SK-N-MC (cell line): ENCODE measurements around the gene CD300LF.
A peak's percentile ranks its signal among the peaks of the same experiment; 100 is the strongest.

ENCODE experiments used
- DNase-seq: peaks from one replicate; pipeline ENCODE4 v3.0.0-alpha.2; 2011; ENCODE audit warnings: low read depth, low spot score
- H3K27ac ChIP-seq: fragments of 200-600 bp; sonication (generic); 2 replicates; pipeline ENCODE4 v1.5.1; 2016; ENCODE audit warnings: mixed run types
- H3K36me3 ChIP-seq: fragments of 200-600 bp; sonication (generic); 2 replicates; pipeline ENCODE4 v1.6.1; 2017; ENCODE audit warnings: antibody characterized with exemption, low read length, mixed read lengths; ENCODE audit not compliant: insufficient read depth
- H3K4me3 ChIP-seq: fragments of 200-600 bp; sonication (generic); 2 replicates; pipeline ENCODE4 v1.5.1; 2016
- H3K9ac ChIP-seq: fragments of 200-600 bp; sonication (generic); 2 replicates; pipeline ENCODE4 v1.8.0; 2017; ENCODE audit warnings: mixed run types, mixed read lengths; ENCODE audit not compliant: insufficient read length
- H3K9me3 ChIP-seq: fragments of 200-600 bp; sonication (generic); 2 replicates; pipeline ENCODE4 v1.6.1; 2017; ENCODE audit warnings: low read depth, mild to moderate bottlenecking, antibody characterized with exemption, low read length, moderate library complexity, mixed read lengths
- EZH2 ChIP-seq: fragments of 200-600 bp; sonication (generic); IDR thresholded peaks from one replicate; pipeline ENCODE4 v1.6.1; 2017; ENCODE audit warnings: antibody characterized with exemption
- FOXP2 ChIP-seq: optimal IDR thresholded peaks from 2 replicates; pipeline ENCODE3; 2011; ENCODE audit warnings: mild to moderate bottlenecking, moderate library complexity; ENCODE audit not compliant: insufficient read depth; ENCODE audit errors: extremely low read length, control extremely low read depth
- POLR2AphosphoS5 ChIP-seq: IDR thresholded peaks from 2 replicates; pipeline ENCODE4 v1.6.1; 2012; ENCODE audit warnings: mild to moderate bottlenecking, low read depth, low read length, borderline replicate concordance

CD300LF gene

GRCh38 chr17:74757502-74757901 lies 44.8 kb upstream of the CD300LF start:
- no peak overlapping the region for H3K4me3 ChIP-seq
- no peak for TF ChIP-seq EZH2
- TF ChIP-seq POLR2AphosphoS5: no peak
- no peak for TF ChIP-seq FOXP2
- H3K9ac ChIP-seq: no peak overlapping the region
- H3K36me3 ChIP-seq: no peaks in the 10 kb centered on the region
- no peak overlapping the region for H3K27ac ChIP-seq
- DNase-seq: no peak
- no peaks in the 10 kb centered on the region for H3K9me3 ChIP-seq

DNA sequence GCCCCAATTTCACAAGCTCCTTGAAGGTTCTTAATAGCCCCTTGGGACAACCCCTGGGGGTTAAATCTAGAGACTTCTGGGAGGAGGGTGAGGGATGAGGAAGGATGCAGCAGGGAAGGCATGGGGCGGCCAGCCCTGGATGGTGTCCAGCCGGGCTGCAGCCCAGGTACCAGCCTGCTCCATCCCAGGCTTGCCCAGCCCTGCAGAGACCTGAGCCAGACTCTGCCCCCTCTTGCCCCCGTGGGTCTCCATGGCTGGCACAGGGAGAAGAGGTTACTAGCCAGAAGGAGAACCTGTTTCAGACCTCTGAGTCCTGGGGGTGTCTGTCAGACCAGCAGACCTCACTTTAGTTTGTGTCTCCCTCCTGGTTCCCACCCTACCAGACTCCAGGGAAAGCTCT lies 44.2 kb upstream of the CD300LF start:
- H3K9ac ChIP-seq: no peak overlapping the region
- H3K36me3 ChIP-seq: no peaks in the 10 kb centered on the region
- DNase-seq: no peak
- H3K4me3 ChIP-seq: no peak overlapping the region
- H3K9me3 ChIP-seq: no peaks in the 10 kb centered on the region
- H3K27ac ChIP-seq: no peak overlapping the region
- no peak for TF ChIP-seq EZH2
- no peak for TF ChIP-seq POLR2AphosphoS5

GRCh38 chr17:74755533-74755932 lies 42.8 kb upstream of the CD300LF start:
- no peak for DNase-seq
- Histone ChIP-seq H3K9ac (no peak overlapping the region), H3K4me3 (no peak overlapping the region), H3K36me3 (no peaks in the 10 kb centered on the region), H3K9me3 (no peaks in the 10 kb centered on the region), H3K27ac (no peak overlapping the region)
- no peak for TF ChIP-seq FOXP2
- TF ChIP-seq EZH2: no peak
- no peak for TF ChIP-seq POLR2AphosphoS5

- Histone ChIP-seq H3K27ac (no peak overlapping the region), H3K9ac (no peak overlapping the region), H3K4me3 (no peak overlapping the region), H3K9me3 (no peaks in the 10 kb centered on the region), H3K36me3 (no peaks in the 10 kb centered on the region)
- no peak for DNase-seq
- no peak for TF ChIP-seq FOXP2
- TF ChIP-seq EZH2: no peak
- no peak for TF ChIP-seq POLR2AphosphoS5
These were observed 42.1 kb upstream of the CD300LF start for GRCh38 chr17:74754832-74755231.

DNA sequence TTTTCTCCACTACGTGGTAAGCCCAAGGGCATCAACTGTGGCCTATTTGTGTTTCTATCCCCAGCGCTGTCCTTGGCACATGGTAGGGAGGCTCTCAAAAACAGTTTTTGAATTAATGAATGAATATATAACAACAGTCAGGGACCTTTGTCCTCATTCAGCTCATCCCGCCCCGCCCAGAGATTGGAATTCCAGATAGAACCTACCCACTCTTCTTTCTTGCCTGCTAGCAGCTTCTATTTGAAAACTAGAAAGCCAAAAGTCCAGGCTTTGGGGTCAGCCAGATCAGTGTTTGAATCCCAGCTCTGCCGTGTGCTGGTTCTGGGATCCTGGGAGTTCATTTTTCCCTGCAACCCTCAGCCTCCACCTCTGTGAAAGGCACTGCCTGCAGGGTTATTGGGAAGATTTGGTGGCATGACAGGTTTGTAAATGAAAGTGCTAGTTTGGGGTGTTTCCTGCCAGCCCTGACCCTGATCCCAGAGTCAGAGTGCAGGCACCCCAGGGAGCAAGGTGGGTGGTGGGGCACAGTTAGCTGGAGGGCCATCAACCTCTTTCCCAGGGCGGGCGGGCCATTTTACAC lies 40.2 kb upstream of the CD300LF start:
- Histone ChIP-seq H3K27ac (no peak overlapping the region), H3K36me3 (no peaks in the 10 kb centered on the region), H3K9me3 (no peaks in the 10 kb centered on the region), H3K9ac (no peak overlapping the region), H3K4me3 (no peak overlapping the region)
- DNase-seq: no peak
- TF ChIP-seq EZH2 (no peak), POLR2AphosphoS5 (no peak), FOXP2 (no peak)

DNA sequence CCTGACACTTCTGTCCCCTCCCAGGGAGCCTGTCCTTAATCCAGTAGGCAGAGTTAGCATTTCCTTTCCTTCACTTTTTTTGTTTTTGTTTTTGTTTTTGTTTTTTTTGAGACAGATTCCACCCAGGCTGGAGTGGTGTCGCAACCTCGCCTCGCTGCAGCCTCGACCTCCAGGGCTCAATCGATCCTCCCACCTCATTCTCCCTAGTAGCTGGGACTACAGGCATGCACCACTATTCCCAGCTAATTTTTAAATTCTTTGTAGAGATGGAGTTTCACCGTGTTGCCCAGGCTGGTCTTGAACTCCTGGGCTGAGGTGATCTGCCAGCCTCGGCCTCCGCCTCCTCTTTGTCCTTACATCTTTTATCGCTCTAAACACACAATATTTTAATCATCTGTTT lies 39.7 kb upstream of the CD300LF start:
- no peak for DNase-seq
- Histone ChIP-seq H3K36me3 (no peaks in the 10 kb centered on the region), H3K27ac (no peak overlapping the region), H3K9ac (no peak overlapping the region), H3K9me3 (no peaks in the 10 kb centered on the region), H3K4me3 (no peak overlapping the region)
- TF ChIP-seq FOXP2 (no peak), POLR2AphosphoS5 (no peak), EZH2 (no peak)

DNA sequence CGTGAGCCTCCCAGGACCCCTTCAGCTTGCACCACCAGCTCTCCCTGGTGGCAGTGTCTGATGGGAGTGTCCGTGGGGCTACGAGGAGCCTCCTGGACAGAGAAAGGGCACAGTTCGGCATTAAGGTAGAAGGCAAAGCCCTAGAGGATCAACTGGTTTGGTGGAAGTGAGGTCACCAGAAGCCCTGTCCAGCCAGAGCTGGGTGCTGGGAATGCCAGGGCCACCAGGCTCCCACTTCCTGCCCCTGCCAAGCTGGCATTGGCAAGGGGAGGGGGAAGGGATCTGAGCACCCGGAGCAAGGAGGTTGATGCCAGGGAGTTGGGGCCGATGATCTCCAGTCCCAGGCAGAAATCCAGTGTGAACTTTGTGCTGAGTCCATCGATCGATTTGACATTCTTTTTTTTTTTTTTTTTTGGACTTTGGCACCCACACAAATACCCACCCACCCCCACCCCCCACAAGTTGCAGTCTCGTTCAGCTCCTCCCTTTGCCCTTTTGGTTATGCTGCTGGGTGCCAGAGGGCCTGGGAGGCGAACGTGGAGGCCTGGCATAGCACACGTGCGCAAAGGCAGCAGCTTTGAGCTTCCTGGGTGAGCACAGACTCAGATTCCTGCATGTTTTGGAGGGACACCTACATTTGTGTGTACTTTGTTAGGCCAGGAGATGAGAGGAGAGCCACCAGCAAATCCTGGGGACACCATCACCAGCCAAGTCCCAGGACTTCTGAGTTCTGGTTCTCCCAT lies 37.8 kb upstream of the CD300LF start:
- no peak overlapping the region for H3K27ac ChIP-seq
- peak overlapping the region; percentile 85; the same call in 1 of the 2 replicates for H3K4me3 ChIP-seq
- no peak for DNase-seq
- H3K9ac ChIP-seq: no peak overlapping the region
- TF ChIP-seq POLR2AphosphoS5: no peak
- no peak for TF ChIP-seq EZH2
- no peak for TF ChIP-seq FOXP2
- H3K36me3 ChIP-seq: no peaks in the 10 kb centered on the region
- H3K9me3 ChIP-seq: no peaks in the 10 kb centered on the region

GRCh38 chr17:74750039-74750326 lies 37.3 kb upstream of the CD300LF start:
- Histone ChIP-seq H3K27ac (no peak overlapping the region), H3K9me3 (no peaks in the 10 kb centered on the region), H3K4me3 (peak overlapping the region; percentile 85), H3K9ac (no peak overlapping the region), H3K36me3 (no peaks in the 10 kb centered on the region)
- TF ChIP-seq FOXP2 (no peak), POLR2AphosphoS5 (no peak), EZH2 (no peak)
- DNase-seq: no peak
